Measurements from ENCODE around the gene SH3RF2.
"Not testable (repeated sequence)": the region's sequence is repeated elsewhere in the genome, so short reads cannot be mapped to it uniquely, and the experiment has no call there.

Gene SH3RF2

GRCh38 chr5:146005723-146006122, 69.3 kb downstream of the SH3RF2 start:
- no peak for TF ChIP-seq CTCF (IDR thresholded peaks at IDR 0.05; ENCODE audit: low read depth, low read length)

GRCh38 chr5:146006470-146007190, 70.3 kb downstream of the SH3RF2 start:
- no peak overlapping the region for H3K4me3 ChIP-seq (ENCODE audit: low read depth, low read length)
- TF ChIP-seq CTCF (IDR thresholded peaks at IDR 0.05; ENCODE audit: low read depth, low read length) = no peak

More at GRCh38 chr5:146005723-146006122, 69.3 kb downstream of the SH3RF2 start:
- no peak overlapping the region for H3K4me3 ChIP-seq (ENCODE audit: low read depth, low read length)

GRCh38 chr5:146007270-146007669, 70.9 kb downstream of the SH3RF2 start:
- no peak for TF ChIP-seq CTCF (IDR thresholded peaks at IDR 0.05; ENCODE audit: low read depth, low read length)
- no peak overlapping the region for H3K4me3 ChIP-seq (ENCODE audit: low read depth, low read length)

GRCh38 chr5:146007989-146008388, 71.6 kb downstream of the SH3RF2 start:
- H3K4me3 ChIP-seq (ENCODE audit: low read depth, low read length) = no peak overlapping the region
- TF ChIP-seq CTCF (IDR thresholded peaks at IDR 0.05; ENCODE audit: low read depth, low read length) = no peak

- TF ChIP-seq CTCF (IDR thresholded peaks at IDR 0.05; ENCODE audit: low read depth, low read length) = no peak
Observed at GRCh38 chr5:146009020-146009419, 72.6 kb downstream of the SH3RF2 start.

GRCh38 chr5:146010447-146010846, 74.1 kb downstream of the SH3RF2 start:
- H3K4me3 ChIP-seq (ENCODE audit: low read depth, low read length) = not testable (repeated sequence)

More at GRCh38 chr5:146009020-146009419, 72.6 kb downstream of the SH3RF2 start:
- no peak overlapping the region for H3K4me3 ChIP-seq (ENCODE audit: low read depth, low read length)

- TF ChIP-seq CTCF (IDR thresholded peaks at IDR 0.05; ENCODE audit: low read depth, low read length) = no peak
Observed at GRCh38 chr5:146013761-146014160, 77.4 kb downstream of the SH3RF2 start.

GRCh38 chr5:146015001-146015400, 78.6 kb downstream of the SH3RF2 start:
- no peak for TF ChIP-seq CTCF (IDR thresholded peaks at IDR 0.05; ENCODE audit: low read depth, low read length)
- no peak overlapping the region for H3K4me3 ChIP-seq (ENCODE audit: low read depth, low read length)

More at GRCh38 chr5:146013761-146014160, 77.4 kb downstream of the SH3RF2 start:
- no peak overlapping the region for H3K4me3 ChIP-seq (ENCODE audit: low read depth, low read length)

Measured in WI38 (cell line).